HEK293T (cell line): ENCODE measurements around the gene TIMM17B.

Experiments used
- ELF4 ChIP-seq: fragments of 450-650 bp; IDR thresholded peaks from 2 replicates; pipeline ENCODE4 v1.6.1; 2017; ENCODE audit warnings: antibody characterized with exemption
- FOXA1 ChIP-seq: fragments of 450-650 bp; IDR thresholded peaks from 2 replicates; pipeline ENCODE4 v1.6.1; 2016; ENCODE audit warnings: mild to moderate bottlenecking
- FOXK2 ChIP-seq: fragments of 450-650 bp; IDR thresholded peaks from 2 replicates; pipeline ENCODE4 v1.6.1; 2016; ENCODE audit warnings: mild to moderate bottlenecking
- FOXM1 ChIP-seq: fragments of 450-650 bp; IDR thresholded peaks from 2 replicates; pipeline ENCODE4 v1.6.1; 2017; ENCODE audit warnings: mild to moderate bottlenecking, borderline replicate concordance
- LEF1 ChIP-seq: fragments of 450-650 bp; IDR thresholded peaks from 2 replicates; pipeline ENCODE4 v1.6.1; 2017; ENCODE audit warnings: mild to moderate bottlenecking, borderline replicate concordance
- NFRKB ChIP-seq: fragments of 450-650 bp; IDR thresholded peaks from 2 replicates; pipeline ENCODE4 v1.6.1; 2016; ENCODE audit warnings: mild to moderate bottlenecking, moderate library complexity
- PKNOX1 ChIP-seq: fragments of 450-650 bp; IDR thresholded peaks from 2 replicates; pipeline ENCODE4 v1.6.1; 2016
- SP1 ChIP-seq: fragments of 450-650 bp; IDR thresholded peaks from 2 replicates; pipeline ENCODE4 v1.6.1; 2017
- TARDBP ChIP-seq: fragments of 450-650 bp; IDR thresholded peaks from 2 replicates; pipeline ENCODE4 v1.6.1; 2016

- TF ChIP-seq TARDBP (no peak), SP1 (no peak), ELF4 (no peak), FOXK2 (no peak), PKNOX1 (no peak), FOXA1 (no peak), NFRKB (no peak), FOXM1 (no peak), LEF1 (no peak)
Observed at GRCh38 chrX:48896611-48897011, 957 bp downstream of the TIMM17B start.
